Esophagus squamous epithelium (tissue), 4 donors: ENCODE results near the gene C1orf167.

Experiments
- POLR2A ChIP-seq, 4 donors: fragments of 450-650 bp; IDR thresholded peaks; one replicate each; pipeline ENCODE4 v1.6.1; 2017; ENCODE audit warnings: antibody characterized with exemption in 4 of 4, mild to moderate bottlenecking in 4 of 4, moderate library complexity in 3 of 4
- TF ChIP-seq, protein P1 (sequence below), 6 experiments: fragments of 450-650 bp in 4 of 6; fragments of 200-600 bp in 2 of 6; sonication (generic) in 2 of 6; IDR thresholded peaks; one replicate each; pipeline ENCODE4 v1.5.1; 2016 to 2019; ENCODE audit warnings: antibody characterized with exemption in 6 of 6, mild to moderate bottlenecking in 4 of 6, moderate library complexity in 4 of 6

DNA sequence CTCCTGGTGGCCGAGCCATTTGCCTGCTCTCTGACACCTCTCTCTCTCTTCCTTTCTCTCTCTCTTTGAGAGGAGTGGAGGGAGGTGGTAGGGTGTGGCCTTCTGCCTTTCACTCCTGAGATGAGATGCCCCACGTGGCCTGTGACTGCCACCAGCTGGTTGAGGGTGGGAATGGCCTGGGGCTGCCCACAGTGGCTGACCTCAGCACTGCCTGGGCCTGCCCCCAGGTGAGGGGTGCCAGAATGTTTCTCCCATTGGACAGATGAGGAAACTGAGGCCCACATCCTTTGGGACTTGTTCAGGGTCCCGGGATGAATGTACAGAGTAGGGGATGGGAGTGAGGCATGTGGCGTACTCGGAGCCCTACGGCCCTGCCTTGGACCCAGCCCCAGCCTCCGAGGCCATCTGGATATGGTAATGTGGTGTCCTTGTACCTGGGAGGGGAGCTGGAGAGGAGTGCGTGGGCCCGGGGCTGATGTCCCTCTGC, 12.7 kb upstream of the C1orf167 start:
- TF ChIP-seq, protein P1, sequence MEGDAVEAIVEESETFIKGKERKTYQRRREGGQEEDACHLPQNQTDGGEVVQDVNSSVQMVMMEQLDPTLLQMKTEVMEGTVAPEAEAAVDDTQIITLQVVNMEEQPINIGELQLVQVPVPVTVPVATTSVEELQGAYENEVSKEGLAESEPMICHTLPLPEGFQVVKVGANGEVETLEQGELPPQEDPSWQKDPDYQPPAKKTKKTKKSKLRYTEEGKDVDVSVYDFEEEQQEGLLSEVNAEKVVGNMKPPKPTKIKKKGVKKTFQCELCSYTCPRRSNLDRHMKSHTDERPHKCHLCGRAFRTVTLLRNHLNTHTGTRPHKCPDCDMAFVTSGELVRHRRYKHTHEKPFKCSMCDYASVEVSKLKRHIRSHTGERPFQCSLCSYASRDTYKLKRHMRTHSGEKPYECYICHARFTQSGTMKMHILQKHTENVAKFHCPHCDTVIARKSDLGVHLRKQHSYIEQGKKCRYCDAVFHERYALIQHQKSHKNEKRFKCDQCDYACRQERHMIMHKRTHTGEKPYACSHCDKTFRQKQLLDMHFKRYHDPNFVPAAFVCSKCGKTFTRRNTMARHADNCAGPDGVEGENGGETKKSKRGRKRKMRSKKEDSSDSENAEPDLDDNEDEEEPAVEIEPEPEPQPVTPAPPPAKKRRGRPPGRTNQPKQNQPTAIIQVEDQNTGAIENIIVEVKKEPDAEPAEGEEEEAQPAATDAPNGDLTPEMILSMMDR (IDR thresholded peaks at IDR 0.05): peak in 5 of 6 experiments; percentile 17 to 61 (median 47)
- TF ChIP-seq POLR2A (IDR thresholded peaks at IDR 0.05): no peak
